GM10248 (cell line): ENCODE measurements around the gene MTURN.

Experiments
- CTCF ChIA-PET: fragments of 300-600 bp; sonication (Branson Sonifier 250); formaldehyde crosslinking; extraction: SDS; loops from one replicate; lab custom pipeline; 2021; ENCODE audit warnings: antibody characterized with exemption; lab: Yijun Ruan, JAX
- POLR2A ChIA-PET: fragments of 350-650 bp; sonication (Branson Sonifier 250); formaldehyde crosslinking; extraction: SDS; loops from one replicate; lab custom pipeline; 2020; ENCODE audit warnings: antibody characterized with exemption; lab: Yijun Ruan, JAX
- DNase-seq: peaks from one replicate; pipeline ENCODE4 v3.0.0; 2012; ENCODE audit errors: extremely low spot score
- CTCF ChIP-seq: IDR thresholded peaks from 2 replicates; pipeline ENCODE4 v1.5.1; 2012; ENCODE audit warnings: mild to moderate bottlenecking, low read depth; ENCODE audit errors: extremely low read depth, missing control alignments, control extremely low read depth

MTURN gene

GRCh38 chr7:30114536-30115238 is 20.1 kb upstream of the MTURN start:
- ChIA-PET POLR2A (no interaction called here), CTCF (interaction anchor here (1.1 to 2.1 kb wide), 2 partner anchors 10 to 12 kb away, joined by 3 to 4 read pairs; no protein-coding TSS in a partner anchor)
- no peak for DNase-seq
- TF ChIP-seq CTCF, result no peak

GRCh38 chr7:30115709-30116297 is 19.0 kb upstream of the MTURN start:
- ChIA-PET POLR2A (no interaction called here), CTCF (no interaction called here)
- no peak for TF ChIP-seq CTCF
- no peak for DNase-seq

GRCh38 chr7:30116771-30117170 is 18.0 kb upstream of the MTURN start:
- ChIA-PET CTCF (no interaction called here), POLR2A (no interaction called here)
- no peak for DNase-seq
- no peak for TF ChIP-seq CTCF

GRCh38 chr7:30117896-30118295 is 16.9 kb upstream of the MTURN start:
- CTCF ChIA-PET, result interaction anchor here (1.1 kb wide), 1 partner anchor 70 kb away, joined by 3 read pairs; no protein-coding TSS in a partner anchor
- no peak for DNase-seq
- no peak for TF ChIP-seq CTCF
- POLR2A ChIA-PET, result no interaction called here

- no peak for TF ChIP-seq CTCF
- ChIA-PET POLR2A (no interaction called here), CTCF (interaction anchor here (1.2 to 1.9 kb wide), 3 partner anchors 12 to 199 kb away, joined by 3 to 6 read pairs (median 3); partner anchors contain the start of gene MTURN)
- DNase-seq, result no peak
These were observed 14.8 kb upstream of the MTURN start for GRCh38 chr7:30119890-30120577.

- POLR2A ChIA-PET, result no interaction called here
- no peak for DNase-seq
- CTCF ChIA-PET, result interaction anchor here (0.9 to 1.5 kb wide), 4 partner anchors 12 to 44 kb away, joined by 3 to 4 read pairs (median 3); no protein-coding TSS in a partner anchor
These were observed 813 bp upstream of the MTURN start for GRCh38 chr7:30133736-30134610.

More at GRCh38 chr7:30133736-30134610, 813 bp upstream of the MTURN start:
- TF ChIP-seq CTCF, result no peak
